Activated CD4-positive, alpha-beta T cell treated with anti-CD3 and anti-CD28 coated beads for 1 hour (primary cell): ENCODE data around the gene DNASE2B.
"Not testable (repeated sequence)": the region's sequence is repeated elsewhere in the genome, so short reads cannot be mapped to it uniquely, and the experiment has no call there.

Experiments used
- DNase-seq: peaks from one replicate; pipeline ENCODE4 v3.0.0-alpha.2; 2020

Gene DNASE2B

DNA sequence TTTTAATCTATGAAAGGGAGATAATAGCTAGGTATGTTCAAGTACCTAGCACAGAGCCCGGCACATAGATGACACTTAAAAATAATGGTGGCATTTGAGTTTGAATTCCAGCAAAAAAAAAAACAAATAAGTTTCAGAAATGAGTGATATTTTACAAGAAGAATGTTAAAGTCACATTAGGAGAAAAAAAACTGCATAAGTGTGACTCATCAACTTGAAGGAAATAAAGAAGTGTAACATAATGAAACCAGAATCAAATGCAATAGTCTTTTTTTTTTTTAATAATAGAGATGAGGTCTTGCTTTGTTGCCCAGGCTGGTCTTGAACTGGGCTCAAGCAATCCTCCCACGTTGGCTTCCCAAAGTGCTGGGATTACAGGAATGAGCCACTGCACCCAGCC lies 17.1 kb downstream of the DNASE2B start:
- DNase-seq, result no peak

DNA sequence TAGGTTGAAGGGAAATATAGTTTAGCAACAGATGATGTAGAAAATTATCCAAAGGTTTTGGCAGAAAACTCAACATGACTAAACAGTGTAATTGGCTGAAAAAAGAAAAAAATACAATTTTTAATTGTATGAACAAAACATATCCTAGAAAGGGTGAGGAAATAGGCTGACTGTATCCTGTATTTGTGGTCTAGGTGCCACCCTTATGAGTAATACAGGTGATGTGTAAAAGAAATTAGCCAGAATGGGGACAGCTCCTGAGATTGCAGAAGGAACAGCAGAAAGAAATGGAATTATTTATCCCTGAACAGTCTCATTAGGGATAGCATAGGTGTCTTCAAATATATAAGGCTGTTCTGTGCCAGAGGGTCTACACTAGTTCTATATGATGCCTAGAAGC lies 24.6 kb downstream of the DNASE2B start:
- DNase-seq, result no peak

DNA sequence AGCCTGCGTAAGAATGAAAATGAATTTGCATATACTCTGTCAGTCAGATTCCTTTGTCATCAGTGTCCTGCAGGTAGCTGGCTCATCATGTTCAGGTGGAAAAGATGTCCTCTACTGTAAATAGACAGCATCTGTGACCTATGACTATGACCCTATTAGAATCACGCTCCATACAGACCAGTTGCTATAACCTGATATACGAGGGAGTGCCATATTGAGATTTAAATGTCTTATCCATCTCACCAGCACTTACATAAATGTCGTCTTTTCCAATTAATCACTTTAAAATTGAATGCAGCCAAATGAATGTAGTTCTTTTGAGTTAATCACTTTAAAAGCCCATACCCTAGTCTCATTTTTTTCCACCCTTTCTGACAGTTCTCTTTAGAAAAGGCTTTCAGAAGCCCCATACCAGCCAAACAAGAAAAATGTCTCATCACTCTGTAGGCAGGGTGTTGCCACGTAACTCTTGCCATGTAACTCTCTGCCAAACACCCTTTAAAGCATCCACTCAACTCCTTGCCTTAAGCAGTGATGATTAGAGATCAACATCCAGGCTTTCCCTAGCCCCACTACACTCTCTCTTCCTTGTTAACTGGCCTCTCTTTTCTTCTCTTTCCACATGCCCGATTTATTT lies 26.3 kb downstream of the DNASE2B start:
- DNase-seq, result no peak

DNA sequence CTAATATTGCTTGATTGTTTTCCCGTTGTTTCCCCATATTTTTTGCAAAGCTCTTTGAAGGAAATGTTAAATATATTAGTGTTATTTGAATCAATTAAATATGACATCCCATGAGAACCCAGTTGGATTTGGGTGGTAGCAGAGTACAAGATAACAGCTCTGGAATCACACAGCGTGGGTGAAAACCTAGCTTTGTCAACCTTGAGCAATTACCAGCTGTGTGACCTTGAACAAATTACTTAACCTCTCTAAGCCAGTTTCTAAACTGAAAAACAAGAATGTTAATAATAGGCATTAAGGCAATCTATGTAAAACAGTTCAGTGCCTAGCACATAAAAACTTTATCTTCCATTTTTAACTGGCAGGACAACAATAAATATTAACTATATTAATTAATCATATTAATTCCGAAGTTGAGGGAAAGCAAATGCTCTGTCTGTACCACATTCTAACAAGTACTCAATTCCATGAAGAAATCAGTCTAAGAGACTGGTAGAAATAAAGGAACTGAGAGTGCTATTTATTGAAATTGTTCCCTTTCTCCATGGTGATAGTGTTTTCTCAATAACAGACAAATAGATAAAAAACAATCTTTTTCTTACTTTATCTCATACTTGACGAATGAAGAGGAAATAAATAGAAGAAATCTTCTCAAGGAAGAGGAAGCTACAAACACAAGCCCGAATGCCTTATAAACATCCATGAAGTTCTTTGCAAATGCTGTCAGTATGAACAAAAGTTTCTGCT lies 27.0 kb downstream of the DNASE2B start:
- DNase-seq, result no peak

DNA sequence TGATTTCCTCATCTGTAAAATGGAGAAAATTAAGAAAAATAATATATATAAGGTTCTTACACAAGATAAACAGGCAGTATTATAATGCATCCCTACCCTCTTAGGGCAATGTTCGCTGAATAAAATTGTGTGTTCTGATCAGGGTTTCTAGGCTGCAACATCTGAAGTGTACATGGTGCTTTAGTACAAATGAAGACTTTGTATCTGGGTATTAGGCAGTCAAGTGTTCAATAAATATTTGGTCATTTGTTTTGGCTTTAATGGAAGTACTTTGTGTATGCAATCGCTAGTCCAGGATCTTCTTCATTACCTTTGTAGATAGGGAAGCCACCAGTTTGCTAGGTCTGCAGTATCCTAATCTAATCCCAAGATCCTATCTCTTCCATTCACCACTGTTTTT lies 28.1 kb downstream of the DNASE2B start:
- no peak for DNase-seq

DNA sequence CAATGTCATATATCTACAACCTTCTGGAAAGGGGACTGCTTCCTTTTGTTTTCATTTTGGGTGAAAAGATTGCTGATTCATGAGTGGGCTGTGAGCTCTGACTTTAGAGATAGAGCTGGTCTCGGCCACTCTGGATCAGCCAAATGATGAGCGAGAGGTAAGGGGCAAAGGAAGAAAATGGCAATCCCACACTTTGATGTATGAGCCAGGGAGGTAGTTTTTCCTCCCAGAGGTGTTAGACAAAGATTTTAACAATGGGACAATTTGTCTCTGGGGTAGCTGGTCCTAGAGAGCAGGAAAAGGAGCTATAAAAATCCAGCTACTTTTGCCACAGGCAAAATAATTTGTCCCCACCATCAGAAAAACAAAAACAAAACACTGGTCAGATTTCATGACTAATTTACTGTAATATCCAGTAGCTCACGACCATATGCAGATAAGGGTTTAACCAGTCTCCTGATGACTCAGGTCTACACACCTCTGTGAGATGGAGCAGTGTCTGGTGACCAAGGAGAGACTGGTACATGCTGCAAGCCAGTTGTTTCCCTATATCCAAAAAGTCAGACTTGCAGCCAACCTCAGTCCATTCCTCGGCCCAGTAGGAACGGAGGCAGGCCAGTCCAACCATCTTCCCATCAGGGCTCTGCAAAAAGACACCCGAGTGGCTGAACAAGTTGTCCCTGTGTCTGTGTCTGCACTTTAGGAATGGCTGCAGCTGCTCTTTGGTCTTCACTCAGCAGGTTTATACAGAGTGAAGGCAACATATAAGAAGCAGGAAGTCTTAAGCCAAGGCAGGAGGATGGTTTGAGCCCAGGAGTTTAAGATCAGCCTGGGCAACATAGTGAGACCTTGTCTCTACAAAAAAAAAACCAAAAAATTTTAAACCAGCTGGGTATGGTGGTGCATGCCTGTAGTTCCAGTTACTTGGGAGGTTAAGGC lies 29.2 kb downstream of the DNASE2B start:
- DNase-seq, result no peak

DNA sequence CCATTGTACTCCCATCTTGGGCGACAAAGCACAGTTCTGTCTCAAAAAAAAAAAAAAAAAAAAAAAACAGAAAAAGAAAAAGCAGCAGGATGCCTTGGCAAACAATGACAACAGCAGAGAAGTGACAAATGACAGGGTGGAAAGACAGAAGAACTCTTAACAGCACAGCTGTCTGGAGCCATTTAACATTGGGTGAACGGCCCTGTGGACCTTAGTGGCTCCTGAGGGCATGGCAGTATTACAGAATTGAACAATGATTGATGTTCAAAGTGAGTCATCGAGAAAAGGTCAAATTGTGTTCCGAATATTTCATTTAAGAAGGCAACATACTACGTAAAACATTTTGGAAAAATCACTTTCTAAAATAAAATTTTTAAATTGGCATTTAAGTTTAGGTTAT lies 30.0 kb downstream of the DNASE2B start:
- no peak for DNase-seq

DNA sequence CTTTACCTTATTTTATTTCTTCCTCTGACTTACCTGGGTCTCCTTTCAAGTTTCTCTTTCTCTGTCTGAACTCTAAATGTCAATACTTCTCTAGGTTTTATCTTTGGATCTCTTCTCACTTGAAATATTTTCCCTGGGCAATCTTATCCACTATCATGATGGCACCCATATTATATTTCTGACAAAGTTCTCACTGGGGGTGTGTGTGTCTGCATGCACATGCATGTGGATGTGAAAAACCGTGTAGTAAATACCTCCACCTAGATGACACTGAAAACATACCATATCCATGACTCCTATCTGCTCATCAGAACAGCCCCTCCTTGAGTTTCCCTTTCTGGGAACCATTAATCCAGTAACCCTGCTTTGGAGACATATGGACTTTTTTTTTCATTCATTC lies 30.9 kb downstream of the DNASE2B start:
- no peak for DNase-seq

DNA sequence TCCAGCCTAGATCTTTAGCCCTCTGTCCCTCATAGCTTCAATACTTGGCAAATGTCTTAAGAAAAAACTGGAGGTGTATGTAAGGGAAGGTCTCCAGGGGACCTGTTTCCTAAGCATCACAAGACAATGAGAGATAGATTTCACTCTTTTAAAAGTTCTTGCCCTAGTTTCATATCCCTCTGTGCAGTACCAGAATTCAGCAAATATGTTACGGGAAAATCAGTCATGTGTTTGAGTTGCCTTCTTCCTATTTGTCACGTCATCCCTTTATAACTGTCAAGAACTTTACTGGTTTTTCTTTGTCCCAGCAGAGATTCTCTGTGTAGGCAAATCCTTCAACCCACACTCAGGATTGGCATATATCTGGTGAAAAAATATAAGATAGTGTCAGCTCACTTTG lies 32.3 kb downstream of the DNASE2B start:
- DNase-seq, result no peak

DNA sequence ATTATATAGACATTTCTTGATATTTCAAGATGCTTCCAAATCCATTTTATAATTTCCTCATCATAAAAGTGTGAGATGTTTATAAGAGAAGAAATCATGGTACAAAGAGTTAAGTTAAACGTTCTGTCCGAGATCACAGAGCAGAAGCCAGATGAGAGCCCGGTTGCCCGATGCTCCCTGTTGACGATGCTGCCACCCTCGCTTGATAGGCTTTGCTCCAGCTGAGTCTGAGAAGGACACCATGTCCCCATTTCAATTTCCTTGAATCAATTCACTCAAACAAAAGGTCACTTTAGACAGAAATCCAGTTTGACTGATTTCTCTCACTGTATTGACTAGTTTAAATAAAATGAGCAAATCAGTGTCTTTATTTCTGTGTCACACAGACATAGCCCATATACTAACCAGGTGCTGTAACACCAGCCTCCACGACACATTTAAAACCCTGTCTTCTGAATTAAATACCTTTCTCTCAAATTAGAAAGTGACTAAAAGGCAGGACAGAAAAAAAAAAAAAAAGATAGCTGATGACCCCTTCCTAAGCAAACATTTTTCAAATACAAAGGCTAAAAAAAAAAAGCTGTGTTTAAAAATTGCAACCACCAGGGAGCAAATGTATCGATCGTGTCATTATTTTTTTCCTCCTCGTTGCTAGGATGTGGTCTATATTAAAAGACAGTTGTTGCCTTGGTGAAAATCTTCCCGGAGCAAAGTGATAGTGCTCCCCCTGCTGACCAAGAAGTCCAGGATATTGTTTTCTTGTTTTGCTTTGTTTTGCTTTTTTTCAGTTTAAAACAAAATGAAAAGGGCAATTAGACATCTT lies 35.2 kb downstream of the DNASE2B start:
- no peak for DNase-seq

DNA sequence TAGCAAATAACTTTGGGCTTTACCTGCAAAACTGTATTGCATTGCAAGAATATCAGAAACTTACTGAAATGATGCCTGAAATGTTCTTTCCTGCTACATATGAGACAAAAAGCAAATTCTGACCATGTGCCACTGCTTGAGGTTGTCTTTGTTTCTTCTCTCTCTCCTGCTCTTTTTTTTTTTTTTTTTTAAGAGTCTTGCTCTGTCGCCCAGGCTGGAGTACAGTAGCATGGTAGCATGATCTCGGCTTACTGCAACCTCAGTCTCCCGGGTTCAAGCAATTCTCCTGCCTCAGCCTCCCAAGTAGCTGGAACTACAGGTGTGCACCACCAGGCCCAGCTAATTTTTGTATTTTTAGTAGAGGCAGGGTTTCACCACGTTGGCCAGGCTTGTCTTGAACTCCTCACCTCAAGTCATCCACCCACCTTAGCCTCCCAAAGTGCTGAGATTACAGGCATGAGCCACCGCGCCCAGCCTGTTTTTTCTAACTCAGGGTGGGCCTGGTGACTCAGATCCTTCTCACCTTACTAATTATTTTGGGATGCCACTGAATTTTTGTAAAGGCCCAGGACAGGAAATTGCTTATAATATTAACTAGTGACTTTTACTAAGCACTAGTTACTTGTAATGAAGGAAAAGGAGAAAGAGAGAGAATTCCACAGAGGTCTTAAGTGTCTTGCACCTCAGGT lies 35.9 kb downstream of the DNASE2B start:
- DNase-seq, result no peak

DNA sequence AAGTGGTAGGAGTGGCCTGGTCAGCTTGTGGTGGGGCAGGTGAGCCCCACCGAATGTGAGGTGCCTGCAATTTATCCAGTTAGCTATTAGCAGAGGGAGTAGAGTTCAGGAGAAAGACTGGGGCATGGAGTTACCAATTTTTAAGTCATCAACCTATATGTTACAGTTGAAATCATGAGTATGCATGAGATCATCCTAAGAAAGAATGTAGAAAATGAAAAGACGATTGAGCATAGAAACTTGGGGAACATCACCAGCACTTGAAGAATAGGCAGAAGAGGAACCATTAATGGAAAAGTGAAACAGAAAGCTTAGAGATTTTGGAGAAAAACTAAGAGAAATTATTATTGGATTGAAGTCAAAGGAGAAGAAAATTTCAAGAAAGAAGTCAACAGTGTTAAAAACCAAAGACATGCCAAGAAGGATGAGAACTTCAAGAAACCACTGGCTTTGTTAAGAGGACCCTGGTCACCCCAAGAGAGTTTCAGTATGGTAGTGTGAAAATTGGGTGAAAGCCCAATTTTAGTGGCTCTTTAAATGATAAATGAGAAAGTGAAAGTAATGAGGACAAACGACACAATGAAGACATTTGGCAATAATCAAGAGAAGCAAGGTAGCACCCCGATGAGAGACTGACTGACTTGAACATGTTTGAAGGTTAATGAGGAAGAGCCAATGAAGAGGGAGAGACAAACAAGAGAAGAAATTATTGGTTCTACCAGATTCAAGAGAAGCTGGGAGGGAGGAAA lies 36.7 kb downstream of the DNASE2B start:
- DNase-seq, result no peak

DNA sequence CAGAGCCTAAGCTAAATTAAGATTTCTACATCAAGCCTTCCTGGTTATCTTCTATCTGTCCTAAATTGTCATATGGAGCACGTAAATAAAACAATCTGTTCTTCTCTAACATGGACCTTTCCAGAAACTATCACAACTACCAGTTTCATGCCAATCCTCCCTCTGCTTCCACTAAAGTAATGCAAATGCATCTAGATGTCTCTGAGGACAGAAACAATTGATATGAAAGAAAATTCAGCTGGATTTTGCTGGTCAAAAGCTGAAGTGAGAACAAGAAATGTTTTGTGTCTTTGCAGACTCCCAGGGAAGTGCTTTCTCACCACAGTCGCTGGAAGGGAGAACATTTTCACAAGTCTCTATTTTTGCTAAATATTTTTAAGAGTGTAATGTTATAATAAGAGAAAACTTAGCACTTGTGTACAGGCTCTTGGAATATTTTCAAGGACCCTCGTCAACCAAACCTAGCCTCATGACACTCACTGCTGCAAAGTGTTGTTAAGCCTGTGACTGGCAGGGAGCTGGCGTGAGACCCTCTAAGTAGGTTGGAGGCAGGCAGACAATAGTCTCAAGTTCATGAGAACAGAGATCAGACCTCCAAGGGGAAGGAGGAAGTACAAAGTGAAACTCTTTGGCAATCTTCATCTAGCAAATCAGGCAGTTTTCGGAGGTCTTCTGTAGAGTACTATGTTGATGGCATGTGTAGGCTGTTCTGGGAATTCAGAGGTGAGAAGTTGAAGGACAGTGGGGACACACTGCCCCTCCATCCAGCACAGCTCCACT lies 38.8 kb downstream of the DNASE2B start:
- DNase-seq, result no peak

DNA sequence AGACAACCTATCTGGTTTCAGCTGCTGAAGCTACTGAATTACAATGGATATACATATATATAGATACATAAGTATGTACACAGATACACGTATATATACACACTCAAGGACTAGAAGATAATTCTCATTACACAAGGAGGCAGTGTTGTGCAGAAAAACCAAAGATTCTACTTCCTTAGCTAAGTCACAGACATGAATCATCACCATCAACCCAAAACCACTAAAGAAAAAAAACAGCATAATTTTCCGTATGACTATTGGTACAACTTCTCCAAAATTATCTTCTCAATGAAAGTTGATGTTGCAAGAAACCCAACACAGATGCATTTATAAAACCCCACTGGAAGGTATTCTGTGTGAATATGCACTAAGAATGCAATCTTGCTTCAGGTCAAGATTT lies 44.0 kb downstream of the DNASE2B start:
- DNase-seq, result no peak

DNA sequence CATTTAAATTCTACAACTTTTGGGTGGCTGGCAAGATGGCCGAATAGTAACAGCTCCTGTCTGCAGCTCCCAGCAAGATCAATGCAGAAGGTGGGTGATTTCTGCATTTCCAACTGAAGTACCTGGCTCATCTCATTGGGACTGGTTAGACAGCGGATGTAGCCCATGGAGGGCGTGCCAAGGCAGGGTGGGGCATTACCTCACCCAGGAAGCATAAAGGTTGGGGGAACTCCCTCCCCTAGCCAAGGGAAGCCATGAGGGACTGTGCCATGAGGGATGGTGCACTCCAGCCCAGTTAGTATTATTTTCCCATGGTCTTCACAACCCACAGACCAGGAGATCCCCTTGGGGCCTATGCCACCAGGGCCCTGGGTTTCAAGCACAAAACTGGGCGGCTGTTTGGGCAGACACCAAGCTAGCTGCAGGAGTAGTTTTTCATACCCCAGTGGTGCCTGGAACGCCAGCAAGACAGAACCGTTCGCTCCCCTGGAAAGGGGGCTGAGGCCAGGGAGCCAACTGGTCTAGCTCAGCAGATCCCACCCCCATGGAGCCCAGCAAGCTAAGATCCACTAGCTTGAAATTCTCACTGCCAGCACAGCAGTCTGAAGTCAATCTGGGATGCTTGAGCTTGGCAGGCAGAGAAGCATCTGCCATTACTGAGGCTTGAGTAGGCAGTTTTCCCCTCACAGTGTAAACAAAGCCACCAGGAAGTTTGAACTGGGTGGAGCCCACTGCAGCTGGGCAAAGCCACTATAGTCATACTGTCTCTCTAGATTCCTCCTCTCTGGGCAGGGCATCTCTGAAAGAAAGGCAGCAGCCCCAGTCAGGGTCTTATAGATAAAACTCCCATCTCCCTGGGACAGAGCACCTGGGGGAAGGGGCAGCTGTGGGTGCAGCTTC lies 44.7 kb downstream of the DNASE2B start:
- not testable (repeated sequence) for DNase-seq

DNA sequence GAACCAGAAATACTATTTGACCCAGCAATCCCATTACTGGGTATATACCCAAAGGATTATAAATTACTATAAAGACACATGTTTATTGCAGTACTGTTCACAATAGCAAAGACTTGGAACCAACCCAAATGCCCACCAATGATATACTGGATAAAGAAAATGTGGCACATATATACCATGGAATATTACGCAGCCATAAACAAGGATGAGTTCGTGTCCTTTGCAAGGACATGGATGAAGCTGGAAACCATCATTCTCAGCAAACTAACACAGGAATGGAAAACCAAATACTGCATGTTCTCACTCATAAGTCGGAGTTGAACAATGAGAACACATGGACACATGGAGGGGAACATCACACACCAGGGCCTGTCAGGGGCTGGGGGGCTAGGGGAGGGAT lies 50.4 kb downstream of the DNASE2B start:
- DNase-seq, result not testable (repeated sequence)

DNA sequence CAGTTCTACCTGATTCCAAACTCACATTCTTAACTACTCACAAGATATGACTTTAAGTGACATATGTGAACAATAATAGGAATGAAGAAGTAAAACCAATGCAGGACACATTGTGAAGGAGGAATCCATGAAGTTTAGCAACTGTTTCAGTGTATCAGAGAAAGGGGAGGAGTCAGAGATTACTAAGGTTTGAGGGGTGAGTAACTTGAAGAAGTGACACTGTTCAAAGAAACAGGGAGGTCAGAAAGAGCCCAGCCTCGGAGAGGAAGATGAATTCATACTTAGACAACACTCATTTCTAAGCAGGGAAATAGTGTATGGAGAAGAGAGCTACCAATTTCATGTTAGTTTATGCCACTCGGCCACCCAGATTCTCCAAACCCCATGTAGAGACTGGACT lies 52.6 kb downstream of the DNASE2B start:
- DNase-seq, result no peak

DNA sequence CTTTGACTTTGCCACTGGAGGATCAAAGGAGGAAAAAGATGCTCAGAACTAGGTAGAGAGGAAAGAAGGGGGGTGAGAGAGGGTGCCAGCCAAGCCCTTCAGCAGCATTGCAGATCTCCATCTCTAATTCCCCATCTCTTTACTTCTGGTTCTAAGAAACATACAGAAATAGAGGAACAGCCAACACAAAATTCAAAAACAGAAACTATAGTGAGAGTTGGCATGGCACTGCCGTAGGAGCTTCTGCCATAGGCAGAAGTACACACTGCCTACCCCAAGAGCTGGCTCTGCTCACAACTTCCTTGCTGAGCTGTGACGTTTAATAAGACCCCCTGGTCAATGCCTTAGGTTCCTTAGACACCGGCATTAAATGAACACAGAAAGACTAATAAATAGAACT lies 54.2 kb downstream of the DNASE2B start:
- DNase-seq, result no peak

DNA sequence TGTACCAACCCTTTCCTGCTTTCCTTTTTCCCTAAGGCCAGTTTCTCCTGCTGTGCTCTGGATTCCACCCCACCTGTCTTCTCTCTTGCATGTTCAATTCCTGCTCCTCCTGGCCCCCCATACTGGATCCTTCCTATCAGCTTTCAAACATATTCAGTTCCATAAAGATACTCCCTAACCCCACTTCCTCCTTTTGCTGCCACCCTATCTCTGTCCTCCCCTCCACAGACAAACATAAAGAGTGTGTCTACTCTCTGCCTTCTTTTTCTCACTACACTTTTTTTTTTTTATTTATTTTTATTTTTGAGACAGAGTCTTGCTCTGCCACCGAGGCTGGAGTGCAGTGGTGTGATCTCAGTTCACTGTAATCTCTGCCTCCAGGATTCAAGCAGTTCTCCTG lies 63.8 kb downstream of the DNASE2B start:
- DNase-seq, result no peak
